IPS-20b (cell line): ENCODE data around the gene GSK3B.
A peak's percentile ranks its signal among the peaks of the same experiment; 100 is the strongest.

Source experiments
- H3K27ac ChIP-seq: one replicate; pipeline ENCODE4 v1.5.1; 2013; ENCODE audit warnings: low read length
- H3K27me3 ChIP-seq: 2 replicates; pipeline ENCODE4 v1.6.1; 2013; ENCODE audit warnings: mild to moderate bottlenecking, low read length, inconsistent platforms; ENCODE audit not compliant: insufficient read depth
- H3K36me3 ChIP-seq: 2 replicates; pipeline ENCODE4 v1.6.1; 2013; ENCODE audit warnings: low read depth, mild to moderate bottlenecking, inconsistent platforms, low read length, moderate library complexity; ENCODE audit not compliant: insufficient read depth
- H3K4me1 ChIP-seq: 2 replicates; pipeline ENCODE4 v1.6.1; 2013; ENCODE audit warnings: mild to moderate bottlenecking, control low read depth, inconsistent platforms, low read length, moderate library complexity; ENCODE audit not compliant: insufficient read depth
- H3K4me3 ChIP-seq: 2 replicates; pipeline ENCODE4 v1.5.1; 2013; ENCODE audit warnings: mild to moderate bottlenecking, low read length, inconsistent platforms
- H3K9ac ChIP-seq: 2 replicates; pipeline ENCODE4 v1.6.1; 2013; ENCODE audit warnings: low read depth, mild to moderate bottlenecking, inconsistent platforms, low read length, moderate library complexity
- H3K9me3 ChIP-seq: 2 replicates; pipeline ENCODE4 v1.6.1; 2013; ENCODE audit warnings: mild to moderate bottlenecking, low read depth, low read length, inconsistent platforms; ENCODE audit not compliant: insufficient read depth

The GSK3B gene

GRCh38 chr3:119924111-119925094 lies 169.8 kb downstream of the GSK3B start:
- peaks cover 8% of the 10 kb centered on the region; the same call in 1 of the 2 replicates for H3K36me3 ChIP-seq
- H3K9me3 ChIP-seq, result peaks cover 4% of the 10 kb centered on the region; the same call in 1 of the 2 replicates
- no peak overlapping the region for H3K4me3 ChIP-seq
- H3K27me3 ChIP-seq, result no peaks in the 10 kb centered on the region
- 0 out of 2 replicates have a peak, but pooled peaks cover 3% of the 10 kb centered on the region for H3K4me1 ChIP-seq
- no peak overlapping the region for H3K9ac ChIP-seq
- no peak overlapping the region for H3K27ac ChIP-seq

GRCh38 chr3:119918992-119919933 lies 175.0 kb downstream of the GSK3B start:
- H3K4me3 ChIP-seq, result no peak overlapping the region
- no peak overlapping the region for H3K27ac ChIP-seq
- H3K9ac ChIP-seq, result no peak overlapping the region
- peaks cover 15% of the 10 kb centered on the region; the same call in 1 of the 2 replicates for H3K36me3 ChIP-seq
- no peaks in the 10 kb centered on the region for H3K27me3 ChIP-seq
- peaks cover 4% of the 10 kb centered on the region; the same call in 1 of the 2 replicates for H3K9me3 ChIP-seq
- H3K4me1 ChIP-seq, result peaks cover 2% of the 10 kb centered on the region; the same call in 1 of the 2 replicates

- Histone ChIP-seq H3K27me3 (no peaks in the 10 kb centered on the region), H3K9me3 (no peaks in the 10 kb centered on the region), H3K27ac (no peak overlapping the region), H3K4me1 (peaks cover 19% of the 10 kb centered on the region), H3K9ac (peak overlapping the region; percentile 17; the same call in 1 of the 2 replicates), H3K4me3 (peak overlapping the region; percentile 49), H3K36me3 (peaks cover 30% of the 10 kb centered on the region)
Observed at GRCh38 chr3:119913021-119913420, 181.2 kb downstream of the GSK3B start.

- Histone ChIP-seq H3K4me1 (peaks cover 19% of the 10 kb centered on the region), H3K4me3 (no peak overlapping the region; the same call in 1 of the 2 replicates), H3K27me3 (no peaks in the 10 kb centered on the region), H3K9ac (no peak overlapping the region), H3K36me3 (peaks cover 30% of the 10 kb centered on the region), H3K9me3 (no peaks in the 10 kb centered on the region), H3K27ac (no peak overlapping the region)
Observed at GRCh38 chr3:119912220-119912619, 182.0 kb downstream of the GSK3B start.

GRCh38 chr3:119911748-119912147 lies 182.5 kb downstream of the GSK3B start:
- Histone ChIP-seq H3K9ac (no peak overlapping the region), H3K4me3 (no peak overlapping the region), H3K27me3 (no peaks in the 10 kb centered on the region), H3K27ac (no peak overlapping the region), H3K36me3 (peaks cover 30% of the 10 kb centered on the region), H3K9me3 (no peaks in the 10 kb centered on the region), H3K4me1 (peaks cover 19% of the 10 kb centered on the region)

GRCh38 chr3:119902061-119902460 lies 192.2 kb downstream of the GSK3B start:
- Histone ChIP-seq H3K4me3 (no peak overlapping the region), H3K27ac (no peak overlapping the region)

GRCh38 chr3:119901148-119901547 lies 193.1 kb downstream of the GSK3B start:
- Histone ChIP-seq H3K9me3 (no peaks in the 10 kb centered on the region), H3K4me1 (no peaks in the 10 kb centered on the region), H3K27ac (no peak overlapping the region), H3K4me3 (no peak overlapping the region), H3K36me3 (peaks cover 28% of the 10 kb centered on the region), H3K9ac (no peak overlapping the region), H3K27me3 (no peaks in the 10 kb centered on the region)

More at GRCh38 chr3:119902061-119902460, 192.2 kb downstream of the GSK3B start:
- Histone ChIP-seq H3K36me3 (peaks cover 28% of the 10 kb centered on the region), H3K4me1 (no peaks in the 10 kb centered on the region), H3K9me3 (no peaks in the 10 kb centered on the region), H3K27me3 (no peaks in the 10 kb centered on the region), H3K9ac (no peak overlapping the region)

GRCh38 chr3:119899192-119899511 lies 195.1 kb downstream of the GSK3B start:
- H3K27me3 ChIP-seq, result no peaks in the 10 kb centered on the region

GRCh38 chr3:119898478-119899191 lies 195.6 kb downstream of the GSK3B start:
- Histone ChIP-seq H3K27ac (no peak overlapping the region), H3K4me3 (no peak overlapping the region), H3K9ac (no peak overlapping the region), H3K36me3 (peaks cover 13% of the 10 kb centered on the region; the same call in 1 of the 2 replicates), H3K4me1 (no peaks in the 10 kb centered on the region), H3K27me3 (no peaks in the 10 kb centered on the region), H3K9me3 (no peaks in the 10 kb centered on the region)

More at GRCh38 chr3:119899192-119899511, 195.1 kb downstream of the GSK3B start:
- Histone ChIP-seq H3K4me1 (no peaks in the 10 kb centered on the region), H3K27ac (no peak overlapping the region), H3K9ac (no peak overlapping the region), H3K9me3 (no peaks in the 10 kb centered on the region), H3K36me3 (peaks cover 16% of the 10 kb centered on the region), H3K4me3 (no peak overlapping the region)

- H3K36me3 ChIP-seq, result peaks cover 10% of the 10 kb centered on the region
- no peak overlapping the region for H3K9ac ChIP-seq
- H3K9me3 ChIP-seq, result peaks cover 5% of the 10 kb centered on the region; the same call in 1 of the 2 replicates
- no peaks in the 10 kb centered on the region for H3K4me1 ChIP-seq
- H3K4me3 ChIP-seq, result no peak overlapping the region
- H3K27me3 ChIP-seq, result no peaks in the 10 kb centered on the region
- H3K27ac ChIP-seq, result no peak overlapping the region
Observed at GRCh38 chr3:119894195-119894594, 200.1 kb downstream of the GSK3B start.

GRCh38 chr3:119893769-119894168 lies 200.5 kb downstream of the GSK3B start:
- H3K4me1 ChIP-seq, result no peaks in the 10 kb centered on the region
- H3K9me3 ChIP-seq, result peaks cover 8% of the 10 kb centered on the region; the same call in 1 of the 2 replicates
- peaks cover 12% of the 10 kb centered on the region for H3K36me3 ChIP-seq
- no peak overlapping the region for H3K4me3 ChIP-seq
- no peak overlapping the region for H3K9ac ChIP-seq
- no peaks in the 10 kb centered on the region for H3K27me3 ChIP-seq
- H3K27ac ChIP-seq, result no peak overlapping the region
